Thoracic aorta (tissue), 2 donors: ENCODE measurements around the gene NAA50. TPM values are rescaled to one million over a fixed set of nuclear protein-coding genes. Genes with fewer than 3 reads are reported as not detected.

ENCODE experiments used
- ATAC-seq: fragments of 150-250 bp; one replicate; pipeline ENCODE4 v1.8.0; 2017; ENCODE audit warnings: low read depth; ENCODE audit not compliant: insufficient number of reproducible peaks, low FRiP score
- DNase-seq: peaks from one replicate; pipeline ENCODE4 v3.0.0-alpha.2; 2020; ENCODE audit warnings: low spot score
- H3K27ac ChIP-seq, 2 donors: fragments of 200-600 bp; sonication (generic); 1 replicate in 1 of 2; 2 replicates in 1 of 2; pipeline ENCODE4 v1.5.1; 2016; ENCODE audit warnings: mild to moderate bottlenecking in 2 of 2, moderate library complexity in 2 of 2
- H3K27me3 ChIP-seq: fragments of 200-600 bp; sonication (generic); replicated peaks from 2 replicates; pipeline ENCODE4 v1.6.0; 2016; ENCODE audit warnings: mild to moderate bottlenecking; ENCODE audit not compliant: insufficient read depth
- H3K36me3 ChIP-seq: fragments of 200-600 bp; sonication (generic); one replicate; pipeline ENCODE4 v1.5.1; 2016
- H3K4me1 ChIP-seq, 2 donors: fragments of 200-600 bp; sonication (generic); 1 replicate in 1 of 2; 2 replicates in 1 of 2; pipeline versions ENCODE4 v1.5.1 to v1.6.0; 2016; ENCODE audit warnings: low read depth in 2 of 2, mild to moderate bottlenecking in 1 of 2; ENCODE audit not compliant: control insufficient read depth in 1 of 2
- H3K4me3 ChIP-seq: fragments of 200-600 bp; sonication (generic); 2 replicates; pipeline ENCODE4 v1.5.1; 2016; ENCODE audit warnings: mild to moderate bottlenecking
- H3K9me3 ChIP-seq: fragments of 200-600 bp; sonication (generic); 2 replicates; pipeline ENCODE4 v1.5.1; 2016
- CTCF ChIP-seq: fragments of 200-600 bp; sonication (generic); IDR thresholded peaks from one replicate; pipeline ENCODE4 v1.5.1; 2019; ENCODE audit warnings: antibody characterized with exemption
- total RNA-seq, 2 donors: library from RNA; depleted of rRNA; stranded (reverse); fragments of >200 nt; gene quantifications; one replicate each; pipeline versions ENCODE4 v1.1.0 to v1.2.3, GENCODE V29; 2016

The NAA50 gene
- total RNA-seq, result 10 to 100 TPM; 58.3 to 78.2 TPM

DNA sequence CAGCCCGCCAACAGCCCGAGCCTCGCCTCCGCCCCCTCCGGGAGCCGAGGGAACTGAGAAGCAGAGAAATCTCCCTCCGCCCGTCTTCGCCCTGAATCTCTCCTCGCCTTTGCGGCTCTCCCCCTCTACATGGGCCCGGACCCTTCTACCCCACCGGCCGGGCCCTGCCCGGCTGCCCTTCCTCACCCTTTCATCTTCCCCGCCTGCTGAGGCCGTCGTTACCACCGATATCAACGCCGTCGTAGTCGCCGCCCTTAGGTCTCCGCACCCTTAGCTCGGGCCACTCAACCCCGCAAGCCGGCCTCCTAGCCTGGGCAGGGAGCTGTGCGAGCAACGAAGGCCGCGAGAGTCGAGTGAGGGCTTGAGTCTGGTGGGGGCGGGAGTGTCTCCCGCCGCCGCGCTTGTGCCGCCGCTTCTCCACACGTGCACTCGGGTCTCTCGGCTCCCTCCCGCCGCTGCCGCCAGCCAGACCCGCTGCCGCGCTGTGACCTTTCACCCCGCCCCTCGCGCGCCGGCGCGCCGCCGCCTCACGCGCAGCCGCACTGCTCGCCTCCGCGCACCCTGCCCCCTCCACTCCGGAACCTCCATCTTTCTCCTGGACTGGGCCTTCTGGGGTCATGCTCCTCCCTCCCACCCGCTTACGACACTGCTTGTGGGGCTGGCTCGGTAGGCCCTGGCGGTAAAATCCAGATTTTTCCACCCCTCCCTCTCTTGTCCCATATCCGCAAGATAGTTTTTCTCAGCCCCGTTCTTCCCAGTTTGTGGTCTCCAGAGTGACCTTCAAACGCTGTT is at the start of gene NAA50:
Gene NAA50 (minus strand): TSS at position 494 of the 792 bp plus-strand sequence. CDS start 300 bp downstream, at position 194.
- H3K4me1 ChIP-seq, result peaks cover 12 to 51% of the 10 kb centered on the region in 2 donors

GRCh38 chr3:113795693-113796092 is 49.6 kb upstream of the NAA50 start:
- H3K9me3 ChIP-seq, result no peaks in the 10 kb centered on the region
- no peak for TF ChIP-seq CTCF
- H3K4me3 ChIP-seq, result no peak overlapping the region
- H3K27ac ChIP-seq, result no peak overlapping the region
- ATAC-seq, result no peak
- H3K4me1 ChIP-seq, result no peaks in the 10 kb centered on the region
- DNase-seq, result no peak
- H3K36me3 ChIP-seq, result peaks cover 12% of the 10 kb centered on the region
- H3K27me3 ChIP-seq, result no peaks in the 10 kb centered on the region

More for the DNA sequence above, at the start of gene NAA50:
- Histone ChIP-seq H3K4me3 (peak within 1 kb of the TSS; percentile 94), H3K36me3 (no peaks in the 10 kb centered on the region), H3K27ac (peak within 1 kb of the TSS; percentile 98 to 100), H3K27me3 (no peaks in the 10 kb centered on the region), H3K9me3 (no peaks in the 10 kb centered on the region)
- ATAC-seq (peak; percentile 92), DNase-seq (peak; percentile 80)
- TF ChIP-seq CTCF, result no peak

- DNase-seq (no peak), ATAC-seq (no peak)
- H3K36me3 ChIP-seq, result peaks cover 7% of the 10 kb centered on the region
- H3K9me3 ChIP-seq, result no peaks in the 10 kb centered on the region
- TF ChIP-seq CTCF, result no peak
- H3K4me1 ChIP-seq, result no peaks in the 10 kb centered on the region
- H3K27me3 ChIP-seq, result no peaks in the 10 kb centered on the region
- H3K4me3 ChIP-seq, result no peak overlapping the region
- no peak overlapping the region for H3K27ac ChIP-seq
Measured at GRCh38 chr3:113794526-113794925, 48.5 kb upstream of the NAA50 start.

GRCh38 chr3:113791381-113791780 is 45.3 kb upstream of the NAA50 start:
- DNase-seq, result no peak
- no peaks in the 10 kb centered on the region for H3K4me1 ChIP-seq
- H3K27me3 ChIP-seq, result no peaks in the 10 kb centered on the region
- no peak overlapping the region for H3K4me3 ChIP-seq
- no peak overlapping the region for H3K27ac ChIP-seq
- ATAC-seq, result no peak
- H3K9me3 ChIP-seq, result no peaks in the 10 kb centered on the region
- H3K36me3 ChIP-seq, result peaks cover 10% of the 10 kb centered on the region
- no peak for TF ChIP-seq CTCF

DNA sequence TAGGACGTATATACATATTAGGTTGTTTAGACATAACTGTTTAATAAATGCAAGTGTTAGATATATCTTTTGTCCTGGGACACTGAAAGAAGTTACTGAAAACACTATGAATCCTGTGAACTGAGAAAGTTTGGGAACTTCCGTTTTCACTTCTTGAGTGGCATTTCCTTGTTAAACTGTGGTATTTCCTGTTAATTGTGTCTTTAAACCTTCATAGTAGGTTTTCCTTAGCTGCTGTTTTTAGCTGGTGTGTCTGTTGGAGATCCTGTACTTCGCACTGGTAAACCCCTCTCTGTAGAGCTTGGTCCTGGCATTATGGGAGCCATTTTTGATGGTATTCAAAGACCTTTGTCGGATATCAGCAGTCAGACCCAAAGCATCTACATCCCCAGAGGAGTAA is 37.9 kb upstream of the NAA50 start:
- Histone ChIP-seq H3K36me3 (peaks cover 9% of the 10 kb centered on the region), H3K4me1 (peaks cover 8 to 15% of the 10 kb centered on the region in 2 donors)

More for the DNA sequence above, 37.9 kb upstream of the NAA50 start:
- ATAC-seq, result no peak
- TF ChIP-seq CTCF, result no peak
- Histone ChIP-seq H3K27me3 (no peaks in the 10 kb centered on the region), H3K27ac (peak overlapping the region; percentile 7 to 56), H3K9me3 (no peaks in the 10 kb centered on the region), H3K4me3 (peak overlapping the region; percentile 2)
- no peak for DNase-seq
